Tibial artery (tissue), 4 donors: Measurements from ENCODE around the gene IER2.

Experiments used
- DNase-seq, 2 donors: peaks; one replicate each; pipeline ENCODE4 v3.0.0-alpha.2; 2019
- H3K27ac ChIP-seq, 2 donors: fragments of 200-600 bp; sonication (generic) in 1 of 2; 1 replicate in 1 of 2; 2 replicates in 1 of 2; pipeline ENCODE4 v1.5.1; 2018 to 2019; ENCODE audit warnings: mild to moderate bottlenecking in 1 of 2
- H3K27me3 ChIP-seq, 2 donors: fragments of 200-600 bp; sonication (generic) in 1 of 2; one replicate each; pipeline versions ENCODE4 v1.5.1 to v1.6.0; 2016 to 2019
- H3K36me3 ChIP-seq, 3 donors: fragments of 200-600 bp; sonication (generic) in 2 of 3; one replicate each; pipeline ENCODE4 v1.5.1; 2016 to 2019; ENCODE audit warnings: mild to moderate bottlenecking in 2 of 3
- H3K4me1 ChIP-seq, 4 donors: fragments of 200-600 bp; sonication (generic) in 2 of 4; 1 replicate in 3 of 4; 2 replicates in 1 of 4; pipeline ENCODE4 v1.5.1; 2016 to 2019
- H3K4me3 ChIP-seq, 2 donors: fragments of 200-600 bp; sonication (generic) in 1 of 2; 1 replicate in 1 of 2; 2 replicates in 1 of 2; pipeline ENCODE4 v1.5.1; 2018 to 2019; ENCODE audit warnings: mild to moderate bottlenecking in 2 of 2
- H3K9me3 ChIP-seq, 3 donors: fragments of 200-600 bp; sonication (generic) in 1 of 3; one replicate each; pipeline ENCODE4 v1.5.1; 2016 to 2019
- CTCF ChIP-seq, 2 experiments: fragments of 200-600 bp in 1 of 2; fragments of 450-650 bp in 1 of 2; IDR thresholded peaks; one replicate each; pipeline ENCODE4 v1.5.1; 2017 to 2019; ENCODE audit warnings: antibody characterized with exemption in 2 of 2, mild to moderate bottlenecking in 1 of 2, moderate library complexity in 1 of 2
- intact Hi-C: fragments of 100-400 bp; cut with DNase I; formaldehyde crosslinking; loops from one replicate; pipeline ENCODE4 v1.15.0; 2023; ENCODE audit warnings: low total_unique reads

Gene IER2

DNA sequence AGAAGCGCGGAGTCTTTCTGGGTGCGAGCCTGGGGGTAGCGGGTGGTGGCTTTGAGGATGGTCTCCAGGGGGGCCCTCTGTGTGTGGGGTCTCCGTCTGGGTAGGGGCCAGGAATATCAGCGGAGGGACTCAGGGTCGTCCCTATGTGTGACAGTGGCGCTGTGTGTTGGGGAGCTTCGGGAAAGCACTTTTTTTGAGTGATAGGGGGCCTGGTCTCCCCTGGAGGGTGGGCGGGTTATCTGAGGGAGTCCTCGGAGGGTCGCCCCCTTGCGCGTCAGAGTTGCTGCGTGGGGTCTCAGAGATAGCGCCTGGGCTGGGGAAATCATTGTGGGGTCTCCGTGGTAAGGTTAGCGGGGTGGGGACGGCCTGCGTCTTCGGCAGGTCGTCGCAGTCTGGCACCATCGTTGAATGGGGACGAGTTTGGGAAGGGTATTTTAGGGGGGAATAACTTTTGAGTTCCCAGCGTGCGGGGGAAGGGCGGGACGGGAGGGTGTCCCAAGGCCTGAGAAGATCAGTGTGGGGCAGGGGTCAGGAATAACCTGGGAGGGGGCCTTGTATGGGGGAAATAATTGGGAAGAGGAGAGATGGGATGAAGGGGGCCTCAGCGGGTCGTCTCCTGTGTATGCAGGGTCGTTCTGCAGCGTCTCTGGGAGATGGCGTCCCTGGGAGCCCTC lies 857 bp downstream of the IER2 start:
- intact Hi-C loops: loop anchor here (10.0 kb wide), 1 partner anchor 694 kb away; no protein-coding TSS in a partner anchor
- H3K4me1 ChIP-seq: peaks cover 0 to 35% (median 26%) of the 10 kb centered on the region in 4 donors
- peak overlapping the region; percentile 94 to 98 for H3K4me3 ChIP-seq
- no peaks in the 10 kb centered on the region for H3K9me3 ChIP-seq
- H3K27me3 ChIP-seq: no peaks in the 10 kb centered on the region
- peaks cover 0 to 6% (median 0%) of the 10 kb centered on the region in 3 donors for H3K36me3 ChIP-seq
- no peak for TF ChIP-seq CTCF (IDR thresholded peaks at IDR 0.05)
- H3K27ac ChIP-seq: peak overlapping the region; percentile 99
- peak in 1 of 2 donors; percentile 81 for DNase-seq

- H3K27ac ChIP-seq: peak overlapping the region; percentile 99
- intact Hi-C loops: loop anchor here (1.0 to 10.0 kb wide), 2 partner anchors 12 to 693 kb away; no protein-coding TSS in a partner anchor
- TF ChIP-seq CTCF (IDR thresholded peaks at IDR 0.05): peak in 1 of 2 experiments; percentile 26
- H3K27me3 ChIP-seq: no peaks in the 10 kb centered on the region
- H3K36me3 ChIP-seq: no peaks in the 10 kb centered on the region
- H3K4me3 ChIP-seq: peak overlapping the region; percentile 94 to 98
- DNase-seq: peak; percentile 96 to 99
- no peaks in the 10 kb centered on the region for H3K9me3 ChIP-seq
- peaks cover 0 to 39% (median 29%) of the 10 kb centered on the region in 4 donors for H3K4me1 ChIP-seq
These were observed 1.6 kb downstream of the IER2 start for GRCh38 chr19:13151605-13152355.

DNA sequence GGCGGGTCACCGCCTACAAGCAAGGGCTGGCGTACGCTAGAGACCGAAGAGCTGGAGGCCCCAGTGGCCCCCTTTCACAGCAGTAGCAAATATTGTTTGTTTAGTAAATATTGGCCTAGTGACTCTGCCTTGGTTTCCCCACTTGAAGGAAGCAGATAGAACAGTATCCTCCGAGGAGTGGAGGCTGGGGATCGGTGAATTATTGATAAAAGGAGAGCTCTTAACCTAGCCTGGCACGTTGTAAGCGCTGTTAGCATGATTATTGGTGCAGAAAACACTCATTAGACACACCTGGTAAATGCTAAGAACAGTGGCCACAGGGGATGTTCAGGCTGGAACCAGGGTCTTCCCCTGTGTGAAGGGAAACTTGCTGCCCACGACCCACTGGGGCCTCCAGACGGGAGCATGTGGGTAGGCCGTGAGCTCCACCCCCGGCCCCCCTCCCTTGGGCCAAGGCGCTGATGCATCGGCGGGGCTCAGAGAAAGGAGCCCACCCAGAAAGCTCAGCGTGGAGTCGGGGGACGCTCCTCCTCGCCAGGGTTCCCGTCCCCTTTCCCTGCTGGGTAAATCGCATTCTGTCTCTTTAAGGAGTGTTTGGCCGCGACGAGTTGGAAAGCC lies 2.3 kb downstream of the IER2 start:
- Histone ChIP-seq H3K4me1 (peaks cover 0 to 35% (median 27%) of the 10 kb centered on the region in 4 donors), H3K27me3 (no peaks in the 10 kb centered on the region), H3K4me3 (peak overlapping the region; percentile 94 to 98), H3K36me3 (no peaks in the 10 kb centered on the region), H3K9me3 (no peaks in the 10 kb centered on the region), H3K27ac (peak overlapping the region; percentile 99)
- intact Hi-C loops: loop anchor here (1.0 to 10.0 kb wide), 2 partner anchors 11 to 692 kb away; no protein-coding TSS in a partner anchor
- no peak for TF ChIP-seq CTCF (IDR thresholded peaks at IDR 0.05)
- no peak for DNase-seq

GRCh38 chr19:13152974-13153568 lies 2.9 kb downstream of the IER2 start:
- Histone ChIP-seq H3K9me3 (no peaks in the 10 kb centered on the region), H3K4me1 (peaks cover 0 to 32% (median 27%) of the 10 kb centered on the region in 4 donors), H3K36me3 (no peaks in the 10 kb centered on the region), H3K27me3 (no peaks in the 10 kb centered on the region), H3K4me3 (peak overlapping the region; percentile 94 to 98), H3K27ac (peak overlapping the region; percentile 99)
- TF ChIP-seq CTCF (IDR thresholded peaks at IDR 0.05): peak in 1 of 2 experiments; percentile 30
- DNase-seq: peak; percentile 95 to 97
- intact Hi-C loops: loop anchor here (1.0 to 10.0 kb wide), 2 partner anchors 10 to 692 kb away; no protein-coding TSS in a partner anchor
